ENCODE measurements around the gene MACF1. TPM values are rescaled to one million over a fixed set of nuclear protein-coding genes. Genes with fewer than 3 reads are reported as not detected.
"Not testable (repeated sequence)": the region's sequence is repeated elsewhere in the genome, so short reads cannot be mapped to it uniquely, and the experiment has no call there.

MACF1 gene
- total and polyA plus RNA-seq, 4 donors = 69.1 to 966 (median 233) TPM

DNA sequence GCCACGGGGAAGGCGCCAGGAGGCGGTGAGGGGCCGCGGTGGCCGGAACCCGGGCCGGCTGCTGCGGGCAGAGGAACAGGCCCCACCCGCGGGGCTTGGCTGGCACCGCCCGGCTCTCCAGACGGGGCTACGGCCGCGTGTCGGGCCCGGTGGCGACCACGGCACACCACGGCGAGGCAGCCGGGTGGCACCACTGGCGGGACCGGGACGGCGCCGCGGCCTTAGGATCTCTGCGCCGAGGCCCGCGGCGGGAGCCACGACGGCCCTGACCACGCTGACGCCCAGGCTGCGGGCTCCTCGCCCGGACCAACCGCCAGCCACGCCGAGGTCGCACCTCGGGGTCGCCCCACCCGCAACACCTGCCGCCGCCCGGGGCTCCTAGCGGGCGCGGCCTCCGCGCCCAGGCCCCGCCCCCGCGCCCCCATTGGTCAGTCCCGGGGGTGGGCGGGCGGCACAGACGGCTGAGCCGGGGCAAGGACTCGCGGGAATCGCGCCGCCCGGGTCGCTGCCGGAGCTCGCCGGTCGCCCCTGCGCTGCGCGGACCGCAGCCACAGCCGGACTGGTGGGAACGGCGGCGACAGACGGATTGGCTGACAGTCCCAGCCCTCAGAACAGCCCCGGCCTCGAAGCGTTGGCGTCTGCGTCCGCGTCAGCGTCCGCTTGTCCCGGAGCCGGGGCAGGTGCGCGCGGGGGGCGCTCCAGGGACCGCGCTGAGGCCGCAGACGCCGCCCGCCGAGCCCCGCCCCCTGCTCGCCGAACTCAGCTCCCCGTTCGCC is 286.8 kb downstream of the MACF1 start, which contains the start of gene BMP8A:
Gene BMP8A (plus strand): TSS at position 491 of the 776 bp plus-strand sequence. CDS start 356 bp downstream, outside the sequence.
- TF ChIP-seq, protein P1, sequence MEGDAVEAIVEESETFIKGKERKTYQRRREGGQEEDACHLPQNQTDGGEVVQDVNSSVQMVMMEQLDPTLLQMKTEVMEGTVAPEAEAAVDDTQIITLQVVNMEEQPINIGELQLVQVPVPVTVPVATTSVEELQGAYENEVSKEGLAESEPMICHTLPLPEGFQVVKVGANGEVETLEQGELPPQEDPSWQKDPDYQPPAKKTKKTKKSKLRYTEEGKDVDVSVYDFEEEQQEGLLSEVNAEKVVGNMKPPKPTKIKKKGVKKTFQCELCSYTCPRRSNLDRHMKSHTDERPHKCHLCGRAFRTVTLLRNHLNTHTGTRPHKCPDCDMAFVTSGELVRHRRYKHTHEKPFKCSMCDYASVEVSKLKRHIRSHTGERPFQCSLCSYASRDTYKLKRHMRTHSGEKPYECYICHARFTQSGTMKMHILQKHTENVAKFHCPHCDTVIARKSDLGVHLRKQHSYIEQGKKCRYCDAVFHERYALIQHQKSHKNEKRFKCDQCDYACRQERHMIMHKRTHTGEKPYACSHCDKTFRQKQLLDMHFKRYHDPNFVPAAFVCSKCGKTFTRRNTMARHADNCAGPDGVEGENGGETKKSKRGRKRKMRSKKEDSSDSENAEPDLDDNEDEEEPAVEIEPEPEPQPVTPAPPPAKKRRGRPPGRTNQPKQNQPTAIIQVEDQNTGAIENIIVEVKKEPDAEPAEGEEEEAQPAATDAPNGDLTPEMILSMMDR (IDR thresholded peaks at IDR 0.05; ENCODE audit: control extremely low read depth, extremely low read depth) = no peak
- Histone ChIP-seq H3K9ac (ENCODE audit: insufficient read depth in 1 of 2, low read length in 2 of 2) (no peak within 1 kb of the TSS), H3K36me3 (ENCODE audit: control insufficient read depth in 4 of 4, insufficient read depth in 4 of 4, low read length in 4 of 4) (peaks cover 7 to 20% (median 12%) of the 10 kb centered on the region in 4 donors), H3K4me3 (peak within 1 kb of the TSS; percentile 28), H3K27me3 (ENCODE audit: control insufficient read depth in 3 of 3, insufficient read depth in 3 of 3, low read length in 2 of 3) (peaks cover 0 to 17% (median 16%) of the 10 kb centered on the region in 3 donors), H3K9me3 (ENCODE audit: control insufficient read depth in 4 of 4, insufficient read depth in 3 of 4, low read length in 3 of 4) (no peaks in the 10 kb centered on the region), H3K27ac (ENCODE audit: low read depth in 1 of 2, low read length in 1 of 2) (no peak within 1 kb of the TSS), H3K4me1 (ENCODE audit: control insufficient read depth in 5 of 5, insufficient read depth in 5 of 5, low read length in 5 of 5) (peaks cover 0 to 9% (median 0%) of the 10 kb centered on the region in 5 donors)
- 0 to 1% methylated on average over 73 to 112 of the region's 112 CpGs for WGBS, 2 donors
- DNase-seq (peak; percentile 20 to 48 (median 40)), ATAC-seq (ENCODE audit: insufficient read depth, low FRiP score) (peak; percentile 82)

DNA sequence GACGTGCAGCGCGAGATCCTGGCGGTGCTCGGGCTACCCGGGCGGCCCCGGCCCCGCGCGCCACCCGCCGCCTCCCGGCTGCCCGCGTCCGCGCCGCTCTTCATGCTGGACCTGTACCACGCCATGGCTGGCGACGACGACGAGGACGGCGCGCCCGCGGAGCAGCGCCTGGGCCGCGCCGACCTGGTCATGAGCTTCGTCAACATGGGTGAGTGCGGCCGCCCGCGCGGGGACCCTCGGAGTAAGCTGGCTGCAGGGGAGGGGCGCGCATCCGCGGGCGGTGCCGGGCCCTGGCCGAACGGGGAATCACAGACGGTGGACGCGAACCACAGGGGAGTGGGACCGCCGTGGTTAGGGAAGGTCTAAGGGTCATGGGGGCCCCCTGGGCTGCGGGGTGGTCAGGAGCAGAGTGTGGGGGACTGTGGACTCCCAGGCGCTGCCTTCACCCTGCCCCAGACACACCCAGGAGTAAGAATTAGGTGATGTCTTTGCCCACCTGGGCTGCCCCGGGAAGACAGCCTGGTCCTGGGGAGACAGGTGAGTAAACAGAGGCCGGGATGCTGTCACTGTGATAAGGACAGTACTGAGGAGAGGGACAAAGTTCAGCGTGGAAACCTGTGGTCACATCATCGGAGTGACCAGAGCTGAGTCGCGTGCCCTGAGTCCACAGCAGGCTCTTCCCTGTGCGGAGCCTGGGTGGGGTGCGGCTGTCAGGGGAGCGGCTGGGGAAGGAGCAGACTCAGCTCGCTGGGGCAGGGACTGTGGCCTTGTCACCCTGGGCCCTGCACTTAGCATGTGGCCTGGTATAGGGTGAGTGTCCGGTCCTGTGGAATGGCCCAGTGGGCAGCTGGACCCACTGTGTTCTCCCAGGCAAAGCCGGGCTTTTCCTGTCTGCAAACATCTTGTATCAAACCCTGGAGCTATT is 287.9 kb downstream of the MACF1 start:
- WGBS, 2 donors = 21 to 37% methylated on average over 29 to 67 of the region's 67 CpGs
- not testable (repeated sequence) for ATAC-seq (ENCODE audit: insufficient read depth, low FRiP score); H3K27ac ChIP-seq (ENCODE audit: low read depth in 1 of 2, low read length in 1 of 2); H3K4me3 ChIP-seq; H3K36me3 ChIP-seq (ENCODE audit: control insufficient read depth in 4 of 4, insufficient read depth in 4 of 4, low read length in 4 of 4); H3K4me1 ChIP-seq (ENCODE audit: control insufficient read depth in 5 of 5, insufficient read depth in 5 of 5, low read length in 5 of 5); DNase-seq; H3K9me3 ChIP-seq (ENCODE audit: control insufficient read depth in 4 of 4, insufficient read depth in 3 of 4, low read length in 3 of 4); H3K9ac ChIP-seq (ENCODE audit: insufficient read depth in 1 of 2, low read length in 2 of 2)
- H3K27me3 ChIP-seq (ENCODE audit: control insufficient read depth in 3 of 3, insufficient read depth in 3 of 3, low read length in 2 of 3) = peaks cover 0 to 17% (median 16%) of the 10 kb centered on the region in 3 donors

- H3K27ac ChIP-seq (ENCODE audit: low read depth in 1 of 2, low read length in 1 of 2); H3K9ac ChIP-seq (ENCODE audit: insufficient read depth in 1 of 2, low read length in 2 of 2); ATAC-seq (ENCODE audit: insufficient read depth, low FRiP score); H3K36me3 ChIP-seq (ENCODE audit: control insufficient read depth in 4 of 4, insufficient read depth in 4 of 4, low read length in 4 of 4); H3K9me3 ChIP-seq (ENCODE audit: control insufficient read depth in 4 of 4, insufficient read depth in 3 of 4, low read length in 3 of 4); H3K4me3 ChIP-seq; DNase-seq; H3K4me1 ChIP-seq (ENCODE audit: control insufficient read depth in 5 of 5, insufficient read depth in 5 of 5, low read length in 5 of 5): not testable (repeated sequence)
- H3K27me3 ChIP-seq (ENCODE audit: control insufficient read depth in 3 of 3, insufficient read depth in 3 of 3, low read length in 2 of 3) = peaks cover 0 to 17% (median 16%) of the 10 kb centered on the region in 3 donors
- 89 to 91% methylated on average over 13 of the region's 13 CpGs for WGBS, 2 donors
These were observed 288.7 kb downstream of the MACF1 start for GRCh38 chr1:39493043-39493810.

- Histone ChIP-seq H3K4me1 (ENCODE audit: control insufficient read depth in 5 of 5, insufficient read depth in 5 of 5, low read length in 5 of 5) (peaks cover 0 to 13% (median 5%) of the 10 kb centered on the region in 5 donors), H3K9ac (ENCODE audit: insufficient read depth in 1 of 2, low read length in 2 of 2) (no peak overlapping the region), H3K4me3 (no peak overlapping the region), H3K27me3 (ENCODE audit: control insufficient read depth in 3 of 3, insufficient read depth in 3 of 3, low read length in 2 of 3) (peaks cover 0 to 17% (median 16%) of the 10 kb centered on the region in 3 donors), H3K9me3 (ENCODE audit: control insufficient read depth in 4 of 4, insufficient read depth in 3 of 4, low read length in 3 of 4) (no peaks in the 10 kb centered on the region), H3K36me3 (ENCODE audit: control insufficient read depth in 4 of 4, insufficient read depth in 4 of 4, low read length in 4 of 4) (no peaks in the 10 kb centered on the region), H3K27ac (ENCODE audit: low read depth in 1 of 2, low read length in 1 of 2) (no peak overlapping the region)
- 93 to 95% methylated on average over 13 of the region's 14 CpGs for WGBS, 2 donors
- TF ChIP-seq, protein P1 (IDR thresholded peaks at IDR 0.05; ENCODE audit: control extremely low read depth, extremely low read depth) = no peak
- no peak for ATAC-seq (ENCODE audit: insufficient read depth, low FRiP score)
- DNase-seq = no peak
These were observed 290.3 kb downstream of the MACF1 start for GRCh38 chr1:39494671-39495410.

DNA sequence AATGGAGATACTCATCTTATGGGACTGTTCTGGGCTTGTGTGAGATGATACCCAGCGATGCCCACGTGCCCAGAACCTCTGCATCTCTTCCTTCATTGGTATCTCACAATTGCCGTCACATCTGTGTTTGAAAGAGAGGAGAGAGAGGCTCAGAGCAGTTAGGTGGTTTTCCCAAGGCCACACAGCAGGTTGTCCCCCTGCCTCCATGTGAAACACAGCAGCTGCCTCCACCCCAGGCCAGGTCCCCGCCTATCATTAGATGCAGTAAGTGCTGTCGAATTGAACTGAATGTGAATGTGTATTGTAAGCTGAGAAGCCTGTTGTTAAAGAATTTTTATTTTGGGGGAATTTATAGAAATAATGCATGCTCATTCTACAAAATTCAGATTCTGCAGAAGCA is 292.0 kb downstream of the MACF1 start:
- not testable (repeated sequence) for H3K36me3 ChIP-seq (ENCODE audit: control insufficient read depth in 4 of 4, insufficient read depth in 4 of 4, low read length in 4 of 4); H3K4me3 ChIP-seq; H3K9ac ChIP-seq (ENCODE audit: insufficient read depth in 1 of 2, low read length in 2 of 2); ATAC-seq (ENCODE audit: insufficient read depth, low FRiP score); H3K27ac ChIP-seq (ENCODE audit: low read depth in 1 of 2, low read length in 1 of 2); H3K9me3 ChIP-seq (ENCODE audit: control insufficient read depth in 4 of 4, insufficient read depth in 3 of 4, low read length in 3 of 4); DNase-seq
- H3K27me3 ChIP-seq (ENCODE audit: control insufficient read depth in 3 of 3, insufficient read depth in 3 of 3, low read length in 2 of 3) = peaks cover 0 to 13% (median 10%) of the 10 kb centered on the region in 3 donors
- WGBS, 2 donors = 94 to 97% methylated on average over 5 of the region's 5 CpGs
- H3K4me1 ChIP-seq (ENCODE audit: control insufficient read depth in 5 of 5, insufficient read depth in 5 of 5, low read length in 5 of 5) = peaks cover 0 to 12% (median 5%) of the 10 kb centered on the region in 5 donors
